Endometrial microvascular endothelial cells (primary cell): Measurements from ENCODE around the gene GNAZ. TPM values are rescaled to one million over a fixed set of nuclear protein-coding genes. Genes with fewer than 3 reads are reported as not detected.

ENCODE experiments used
- in situ Hi-C: cut with HindIII; loops from 2 replicates; pipeline ENCODE4 v1.10.0; 2017; ENCODE audit warnings: low sequenced_read_pairs, low pct_unique_long_range_greater_than_20kb; ENCODE audit errors: inconsistent ontology term
- total RNA-seq: library from RNA; depleted of rRNA; stranded (reverse); fragments of >200 nt; gene quantifications from one replicate; pipeline ENCODE4 v1.2.3, GENCODE V29; 2015; ENCODE audit errors: inconsistent ontology term

GNAZ gene
- total RNA-seq, 1 donor from 2014 or later = not detected

DNA sequence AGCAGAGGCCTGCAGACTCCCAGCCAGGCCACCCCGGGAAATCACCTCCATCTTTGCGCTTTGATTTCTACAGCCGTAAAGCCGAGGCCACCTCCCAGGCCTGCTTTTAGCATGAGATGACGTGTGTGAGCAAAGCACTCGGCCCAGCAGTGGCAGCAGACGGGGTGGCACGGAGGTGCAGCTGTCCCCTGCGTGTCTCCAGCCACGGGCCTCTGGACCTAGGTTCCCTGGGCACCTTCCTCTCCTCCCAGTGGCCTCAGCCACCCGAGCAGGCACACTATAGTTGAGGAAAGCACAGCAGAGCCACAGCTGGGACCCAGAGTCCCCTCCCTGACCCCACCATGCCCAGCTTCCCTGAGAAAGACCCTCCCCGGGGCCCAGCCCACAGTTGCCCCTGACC, 15.9 kb downstream of the GNAZ start:
- in situ Hi-C loops = no loop called here

DNA sequence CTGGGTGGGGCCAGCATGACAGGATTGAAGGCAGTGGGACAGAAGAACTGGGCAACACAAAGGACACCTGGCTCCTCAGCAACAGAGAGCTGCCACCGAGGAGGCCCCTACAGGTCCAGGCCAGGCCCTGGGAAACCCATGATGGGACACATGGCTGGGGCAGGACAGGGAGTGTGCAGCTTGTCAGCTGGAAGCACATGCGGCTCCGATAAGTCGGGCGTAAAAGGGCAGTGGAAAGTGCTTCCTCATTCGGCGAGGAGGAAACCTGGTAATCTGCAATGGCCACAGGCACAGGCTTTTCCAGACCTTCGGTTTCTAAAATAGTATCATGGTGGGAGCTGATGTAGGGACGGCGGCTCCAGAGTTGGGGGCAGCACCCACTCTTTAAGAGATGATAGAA, 16.5 kb downstream of the GNAZ start:
- in situ Hi-C loops = no loop called here

DNA sequence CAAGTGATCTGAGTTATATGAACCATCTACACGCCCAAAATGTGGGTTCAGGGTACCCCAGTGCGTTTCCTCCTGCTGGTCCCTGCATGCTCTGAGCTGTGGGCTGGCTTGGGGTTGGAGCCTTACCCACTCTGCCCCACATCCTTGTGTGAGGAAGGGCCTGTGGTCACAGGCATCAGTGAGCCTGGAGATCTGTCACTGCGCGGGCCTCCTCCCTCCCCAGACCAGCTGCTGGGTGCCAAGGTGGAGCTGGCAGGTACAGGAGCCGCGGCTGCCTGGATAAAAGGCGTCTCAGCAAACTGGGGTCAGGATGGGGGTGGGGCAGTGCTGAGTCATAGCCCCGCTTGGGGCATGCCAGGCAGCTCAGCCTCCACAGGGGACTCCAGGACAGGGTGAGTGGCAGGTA, 17.9 kb downstream of the GNAZ start:
- in situ Hi-C loops = no loop called here

DNA sequence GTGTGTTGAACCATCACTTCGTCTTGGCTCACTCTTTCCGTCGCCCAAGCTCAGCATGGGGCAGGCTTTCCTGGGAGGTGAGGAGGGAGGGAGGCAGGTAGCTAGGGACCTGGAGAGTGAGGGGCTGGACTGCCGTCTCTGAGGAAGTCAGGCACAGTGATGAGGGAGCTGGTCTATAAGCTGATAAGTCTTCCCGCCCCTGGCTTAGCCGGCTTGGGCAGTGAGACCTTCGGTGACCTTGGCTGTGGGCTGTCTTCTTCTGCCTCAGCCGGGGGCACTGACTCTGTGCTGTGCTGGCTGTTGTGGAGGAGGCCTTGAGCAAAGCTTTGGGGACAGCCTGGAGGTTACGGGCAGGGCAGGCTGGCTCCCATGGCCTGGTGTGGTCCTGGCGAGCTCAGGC, 18.7 kb downstream of the GNAZ start:
- in situ Hi-C loops = no loop called here

DNA sequence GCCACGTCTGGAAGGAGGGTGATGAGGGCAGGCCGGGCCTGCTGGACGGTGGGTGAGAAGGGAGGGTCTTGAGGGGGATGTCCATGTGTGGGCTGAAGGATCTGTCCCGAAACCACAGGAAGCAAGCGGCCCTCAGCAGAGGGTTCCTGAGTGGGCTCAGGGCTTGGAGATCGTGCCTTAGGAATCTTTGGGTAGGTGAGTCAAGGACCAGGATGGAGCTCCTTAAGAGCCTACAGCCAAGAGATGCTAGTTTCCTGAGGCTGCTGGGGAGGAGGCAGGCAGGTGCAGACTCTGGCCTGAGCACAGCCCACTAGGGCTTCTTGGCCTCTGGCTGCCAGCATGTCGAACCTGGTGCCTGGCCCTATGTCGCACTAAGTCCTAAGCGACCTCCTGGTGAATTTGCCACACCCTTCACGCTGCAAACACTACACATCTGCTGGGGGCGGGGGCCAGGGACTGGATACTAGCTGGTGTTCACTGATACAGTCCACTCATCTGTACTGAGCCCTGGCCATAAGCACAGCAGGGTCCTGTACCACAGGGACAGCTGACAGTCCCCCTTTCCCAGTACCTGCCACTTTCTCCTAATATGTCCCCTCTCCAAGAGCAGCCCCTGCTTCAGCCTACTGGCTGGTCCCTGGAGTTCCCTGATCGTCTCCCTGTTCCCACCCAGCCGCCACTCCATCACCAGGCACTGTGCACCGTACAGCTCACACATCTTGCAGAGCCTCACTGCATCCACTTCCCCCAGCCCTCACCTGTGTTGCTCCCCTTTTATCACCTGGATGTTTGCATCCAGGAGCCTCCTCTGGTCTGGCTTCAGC, 19.5 kb downstream of the GNAZ start:
- in situ Hi-C loops = no loop called here

DNA sequence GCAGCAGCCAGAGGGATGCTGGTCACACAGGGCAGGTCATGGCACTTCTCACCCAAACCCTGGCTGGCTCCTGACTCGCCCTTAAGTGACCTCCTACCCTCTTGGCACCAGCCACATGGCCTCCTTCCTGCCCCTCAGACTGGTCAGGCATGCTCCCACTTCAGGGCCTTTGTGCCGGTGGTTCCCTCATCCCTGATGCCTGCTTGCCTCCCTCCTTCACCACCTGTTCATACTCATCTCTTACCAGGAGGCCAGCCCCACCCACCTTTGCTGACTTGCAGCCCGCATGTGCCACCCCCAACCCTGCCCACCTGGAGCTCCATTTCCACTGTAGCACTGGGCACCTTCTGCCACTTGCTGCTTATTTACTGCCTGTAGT, 20.1 kb downstream of the GNAZ start:
- in situ Hi-C loops = no loop called here

DNA sequence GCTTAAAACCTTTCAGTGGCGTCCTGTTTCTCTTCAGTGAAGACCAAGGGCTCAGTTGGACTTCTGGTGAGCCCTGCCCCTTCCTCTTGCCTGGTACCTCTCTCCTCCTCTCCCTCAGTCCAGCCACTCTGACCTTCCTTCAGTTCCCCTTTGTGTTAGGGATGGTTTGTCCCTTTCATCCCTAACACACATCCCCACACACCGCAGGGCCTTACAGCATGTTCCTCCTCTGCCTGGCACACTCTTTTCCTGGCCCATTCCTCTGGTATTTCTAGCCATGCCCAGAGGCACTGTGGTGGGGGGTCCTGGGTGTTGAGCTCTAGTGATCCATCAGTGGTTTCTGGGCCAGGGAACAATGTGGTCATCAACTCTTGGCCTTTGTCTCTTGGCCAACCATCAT, 21.4 kb downstream of the GNAZ start:
- in situ Hi-C loops = no loop called here

DNA sequence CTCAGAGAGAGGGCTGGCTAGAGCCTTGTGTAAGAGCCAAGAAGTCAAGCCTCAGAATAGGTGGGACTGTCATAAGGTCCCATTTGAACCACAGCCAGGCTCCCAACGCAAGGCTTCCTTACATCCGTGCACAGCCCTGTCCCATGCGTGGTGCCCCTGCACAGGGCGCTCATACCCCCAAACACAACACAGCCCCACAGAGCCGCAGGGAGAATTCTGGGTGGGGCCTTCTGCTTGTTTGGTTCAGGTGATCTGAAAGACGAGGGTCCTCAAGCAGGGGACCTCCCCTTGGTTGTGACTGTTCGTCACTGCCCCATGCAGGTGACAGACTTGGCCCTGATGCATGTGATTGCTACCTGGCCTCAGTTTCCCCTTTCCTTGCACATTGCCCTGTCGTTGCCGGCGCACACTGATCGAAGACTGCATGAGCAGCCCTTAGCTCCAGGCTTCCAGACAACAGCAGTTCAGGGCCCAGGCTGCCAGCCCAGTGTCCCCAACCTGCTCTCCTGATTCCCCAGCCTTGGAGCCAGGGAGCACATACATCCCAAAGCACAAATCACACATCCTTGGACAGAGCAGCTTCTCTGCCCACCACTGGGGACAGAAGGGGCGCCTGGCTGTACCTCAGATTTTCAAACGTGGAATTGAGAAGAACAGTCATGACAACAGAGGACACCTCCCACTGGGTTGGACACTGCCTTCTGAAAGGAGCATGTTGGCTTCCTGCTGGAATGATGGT, 22.1 kb downstream of the GNAZ start:
- in situ Hi-C loops = no loop called here

DNA sequence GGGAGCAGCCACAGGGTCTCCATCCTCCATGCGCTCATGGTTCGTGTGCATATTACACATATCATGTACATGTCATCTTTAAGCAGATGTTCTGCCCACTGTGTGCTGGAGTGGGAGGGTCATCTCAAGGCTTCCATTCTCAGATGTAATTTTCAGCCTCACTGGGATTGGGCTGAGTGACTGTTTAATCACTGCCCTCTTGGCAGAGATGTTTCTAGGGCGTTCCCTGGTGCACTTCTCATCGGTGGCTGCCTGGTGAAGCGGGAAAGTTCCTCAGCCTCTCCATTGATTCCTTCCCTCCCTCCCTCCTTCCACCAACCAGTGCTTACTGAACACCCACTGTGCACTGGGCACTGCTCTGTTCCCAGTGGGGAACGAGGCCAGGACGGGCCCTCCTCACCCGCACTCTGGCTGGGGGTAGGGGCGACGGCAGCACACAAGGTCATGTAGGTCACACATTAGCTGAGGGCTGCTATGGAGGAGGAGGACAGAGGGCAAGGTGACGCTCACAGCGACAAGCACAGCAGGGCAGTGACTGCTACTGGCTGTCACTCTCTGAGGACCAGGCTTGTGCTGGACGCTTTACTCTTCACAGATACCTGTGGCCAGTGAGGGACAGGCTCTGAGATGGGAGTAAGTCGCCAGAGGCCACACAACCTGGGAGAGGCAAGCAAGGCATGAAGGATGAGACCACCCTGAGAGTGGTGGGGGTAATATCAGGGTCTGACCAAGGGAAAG, 22.9 kb downstream of the GNAZ start:
- in situ Hi-C loops = no loop called here

DNA sequence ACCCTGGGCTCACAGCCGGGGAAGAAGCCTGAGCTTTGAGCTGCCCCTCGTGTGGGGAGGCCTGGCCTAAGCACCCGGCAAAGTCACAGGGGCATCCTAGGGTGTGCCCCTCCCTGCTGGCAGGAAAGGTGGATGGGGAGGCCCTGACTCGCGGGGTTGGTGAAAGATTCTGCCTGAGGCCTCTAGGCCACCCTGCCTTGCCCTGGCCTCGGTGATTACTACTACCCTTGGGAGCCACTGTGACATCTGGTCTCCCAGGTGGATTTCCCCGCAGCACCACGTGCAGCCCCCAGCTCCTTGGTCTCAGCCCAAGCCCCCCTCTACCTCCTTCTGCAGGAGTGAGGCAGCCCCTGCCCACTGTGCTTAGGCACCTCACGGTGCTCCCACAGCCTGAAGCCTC, 23.9 kb downstream of the GNAZ start:
- in situ Hi-C loops = no loop called here

DNA sequence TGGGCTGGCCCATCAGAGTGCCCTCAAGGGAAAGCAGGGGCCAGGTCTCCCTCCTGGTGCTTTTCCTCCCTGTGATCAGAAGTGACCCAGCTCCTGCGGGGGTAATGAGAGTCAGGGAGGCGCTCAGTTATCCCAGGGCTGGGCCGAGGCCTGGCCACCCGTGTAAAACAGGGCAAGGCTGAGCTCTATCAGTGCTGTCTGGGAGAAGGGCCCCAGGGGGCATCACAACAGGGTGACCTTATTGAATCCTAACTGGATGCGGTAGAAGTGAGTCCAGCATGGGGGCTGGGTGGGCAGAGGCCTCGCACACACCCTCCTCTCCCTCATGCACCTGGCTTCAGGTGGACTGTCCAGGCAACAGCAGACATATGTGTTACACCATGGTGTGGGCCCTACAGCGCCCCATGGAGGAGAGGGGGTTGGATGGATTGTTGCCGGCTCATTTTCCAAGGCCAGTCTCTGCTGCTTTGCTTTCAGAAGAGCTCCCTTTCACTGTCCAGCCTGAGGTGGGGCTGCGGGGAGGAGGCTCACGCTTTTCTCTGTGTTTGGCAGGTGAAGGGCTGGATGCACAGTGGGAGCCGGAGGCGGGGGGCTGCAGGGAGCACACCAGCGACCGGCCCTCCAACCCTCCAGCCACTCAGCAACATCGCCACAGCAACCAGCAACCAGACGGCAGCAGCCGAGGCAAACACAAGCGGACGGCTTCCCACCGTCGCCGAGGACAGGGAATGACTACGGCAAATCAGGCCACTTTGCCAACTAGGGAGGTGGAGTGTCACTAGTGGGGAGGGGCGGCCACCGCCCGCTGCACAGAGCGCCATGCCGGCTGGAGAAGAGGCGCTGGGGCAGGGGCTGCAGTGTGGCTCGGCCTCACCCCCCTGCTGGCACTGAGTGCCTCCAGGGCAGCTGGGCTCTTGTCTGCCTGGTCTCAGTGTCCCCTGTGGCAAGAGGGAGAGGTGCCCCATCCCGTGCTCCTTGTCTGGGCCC, 24.7 kb downstream of the GNAZ start:
- in situ Hi-C loops = no loop called here

DNA sequence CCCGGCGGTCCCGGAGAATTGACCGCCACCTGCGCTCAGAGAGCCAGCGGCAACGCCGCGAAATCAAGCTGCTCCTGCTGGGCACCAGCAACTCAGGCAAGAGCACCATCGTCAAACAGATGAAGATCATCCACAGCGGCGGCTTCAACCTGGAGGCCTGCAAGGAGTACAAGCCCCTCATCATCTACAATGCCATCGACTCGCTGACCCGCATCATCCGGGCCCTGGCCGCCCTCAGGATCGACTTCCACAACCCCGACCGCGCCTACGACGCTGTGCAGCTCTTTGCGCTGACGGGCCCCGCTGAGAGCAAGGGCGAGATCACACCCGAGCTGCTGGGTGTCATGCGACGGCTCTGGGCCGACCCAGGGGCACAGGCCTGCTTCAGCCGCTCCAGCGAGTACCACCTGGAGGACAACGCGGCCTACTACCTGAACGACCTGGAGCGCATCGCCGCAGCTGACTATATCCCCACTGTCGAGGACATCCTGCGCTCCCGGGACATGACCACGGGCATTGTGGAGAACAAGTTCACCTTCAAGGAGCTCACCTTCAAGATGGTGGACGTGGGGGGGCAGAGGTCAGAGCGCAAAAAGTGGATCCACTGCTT, 25.5 kb downstream of the GNAZ start:
- in situ Hi-C loops = no loop called here

DNA sequence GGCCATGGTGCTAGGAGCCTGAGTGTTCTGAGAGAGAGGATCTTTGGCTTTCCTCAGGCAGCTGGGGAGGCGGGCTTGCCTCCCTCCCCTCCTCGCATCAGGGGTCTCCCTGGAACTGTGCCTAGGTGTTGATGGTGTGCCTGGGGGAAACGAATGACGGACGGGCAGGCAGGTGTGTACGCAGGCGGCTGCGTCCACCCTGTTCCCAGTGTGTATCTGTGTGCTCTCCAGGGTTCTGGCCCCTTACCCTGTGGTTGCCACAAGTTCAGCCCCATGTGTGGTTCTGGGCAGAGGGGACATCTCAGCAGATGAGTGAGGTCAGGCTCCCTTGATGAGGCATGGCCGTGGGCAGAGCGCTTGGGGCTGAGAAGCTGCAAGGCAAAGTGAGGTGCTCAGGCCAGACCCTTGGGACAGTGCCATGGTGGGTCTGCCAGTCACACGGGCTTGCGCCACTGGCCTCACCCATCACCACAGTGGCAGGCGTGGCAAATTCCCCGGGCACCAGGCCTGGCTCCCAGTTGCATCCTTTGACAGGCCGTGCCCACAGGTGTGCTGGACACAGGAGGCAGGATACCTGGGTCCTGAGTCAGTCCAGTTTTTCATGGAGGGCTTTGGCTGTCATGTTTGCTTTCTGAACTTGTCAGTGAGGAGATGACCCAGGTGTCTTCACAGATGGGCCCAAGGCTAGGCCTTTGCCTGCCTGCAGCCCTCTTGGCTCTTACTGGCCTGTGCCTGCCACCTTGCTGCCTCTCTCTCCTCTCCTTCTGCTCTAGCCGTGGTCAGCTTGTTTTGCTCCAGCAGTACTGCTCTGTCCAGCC, 27.3 kb downstream of the GNAZ start:
- in situ Hi-C loops = no loop called here

DNA sequence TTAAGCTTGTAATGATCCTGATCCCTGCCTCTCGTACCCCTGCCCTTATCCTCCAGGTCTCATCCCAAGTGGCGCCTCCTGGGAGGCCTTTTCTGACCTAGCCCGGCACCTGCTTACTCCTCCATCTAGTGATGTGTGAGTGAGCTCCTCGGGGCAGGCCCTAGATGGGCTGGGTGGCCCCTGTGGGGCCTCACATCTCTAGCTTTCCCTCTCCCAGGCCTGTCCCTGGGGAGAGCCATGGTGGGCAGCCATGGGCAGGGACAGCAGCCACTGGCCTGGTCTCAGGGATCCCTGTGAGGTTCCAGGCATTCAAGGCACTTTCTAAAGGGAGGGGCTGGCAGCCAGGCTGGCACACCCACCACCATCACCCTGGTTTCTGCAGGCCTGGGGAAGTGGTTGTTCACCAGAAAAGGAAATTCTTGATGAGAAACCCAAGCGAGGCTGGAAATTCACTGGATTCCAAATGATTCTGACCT, 27.9 kb downstream of the GNAZ start:
- in situ Hi-C loops = no loop called here

DNA sequence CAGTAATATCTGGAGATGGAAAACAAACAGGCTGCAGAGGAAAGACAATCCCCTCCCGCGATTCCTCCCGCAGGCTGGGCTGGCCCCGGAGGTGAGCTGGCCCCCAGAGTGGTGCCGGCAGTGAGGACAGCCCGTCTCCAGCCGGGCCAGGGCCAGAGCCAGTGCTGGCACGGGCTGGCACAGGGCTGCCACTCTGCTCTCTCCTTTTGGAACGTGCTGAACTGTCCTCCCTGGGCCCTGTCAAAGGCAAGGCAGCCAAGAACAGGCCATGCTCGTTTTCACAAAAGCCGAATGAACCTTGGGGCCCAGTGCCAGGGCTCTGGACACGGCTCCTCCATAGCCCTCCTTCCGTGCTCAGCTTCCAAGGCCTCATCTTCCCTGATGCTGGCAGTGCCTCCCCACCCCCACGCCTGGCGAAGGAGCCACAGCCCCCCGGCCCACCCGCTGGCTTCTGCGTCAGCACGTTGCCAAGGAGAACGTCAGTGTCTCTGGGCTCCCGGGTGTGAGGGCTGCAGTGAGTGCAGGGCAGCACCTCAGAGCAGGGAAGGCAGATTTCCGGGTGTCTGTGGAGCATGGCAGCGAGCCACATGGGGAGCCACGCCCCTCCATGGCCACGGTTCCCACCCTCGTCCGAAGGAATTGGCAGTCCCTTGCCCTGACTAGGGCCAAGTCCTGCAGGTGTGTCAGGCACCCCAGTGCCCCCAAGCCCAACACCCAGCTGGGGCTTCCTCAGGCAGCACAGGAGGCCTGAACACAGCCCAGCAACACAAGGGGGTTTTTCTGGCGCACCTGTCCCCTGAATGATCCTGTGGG, 28.6 kb downstream of the GNAZ start:
- in situ Hi-C loops = no loop called here

DNA sequence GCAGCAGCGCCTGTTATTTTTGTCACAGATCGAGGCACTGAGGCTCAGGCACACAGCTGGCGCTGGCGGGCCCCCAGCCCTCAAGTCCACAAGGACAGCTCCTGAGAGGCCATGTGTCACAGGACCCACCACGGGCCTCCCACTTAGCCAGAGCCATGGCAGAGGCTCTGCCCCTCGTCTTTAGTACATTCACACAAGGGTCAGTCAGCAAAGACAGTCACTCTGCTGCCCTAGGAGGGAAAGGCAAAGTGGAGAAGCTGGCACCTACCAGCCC, 29.1 kb downstream of the GNAZ start:
- in situ Hi-C loops = no loop called here
